Neural progenitor cell (in vitro differentiated cells): ENCODE data around the gene ABTB1.

Experiments used
- EZH2phosphoT487 ChIP-seq: fragments of 200-600 bp; sonication (generic); IDR thresholded peaks from 2 replicates; pipeline ENCODE4 v1.6.1; 2017; ENCODE audit warnings: antibody characterized with exemption
- TF ChIP-seq, protein P1 (sequence below): fragments of 200-600 bp; sonication (generic); IDR thresholded peaks from 2 replicates; pipeline ENCODE4 v1.5.1; 2017; ENCODE audit warnings: antibody characterized with exemption, mild to moderate bottlenecking

DNA sequence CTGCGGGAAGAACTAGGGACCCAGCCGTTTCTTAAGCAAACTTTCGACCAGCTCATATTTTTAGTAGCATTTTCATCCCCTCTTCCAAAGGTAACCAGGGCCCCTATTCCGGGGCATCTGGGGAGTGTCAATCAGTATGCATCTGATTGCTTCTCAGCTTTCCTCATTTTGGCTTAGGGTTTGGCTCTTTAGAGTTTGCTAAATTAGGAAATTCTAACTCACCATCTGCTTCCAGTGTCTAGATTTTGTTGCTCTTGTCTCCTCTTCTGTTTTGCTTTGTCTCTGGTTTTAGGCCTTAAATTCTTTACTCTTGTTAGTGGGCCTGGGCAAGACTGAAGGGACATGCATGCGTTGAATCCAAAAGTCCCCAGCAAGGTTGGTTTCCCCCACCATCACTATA is 9.6 kb upstream of the ABTB1 start:
- TF ChIP-seq, protein P1, sequence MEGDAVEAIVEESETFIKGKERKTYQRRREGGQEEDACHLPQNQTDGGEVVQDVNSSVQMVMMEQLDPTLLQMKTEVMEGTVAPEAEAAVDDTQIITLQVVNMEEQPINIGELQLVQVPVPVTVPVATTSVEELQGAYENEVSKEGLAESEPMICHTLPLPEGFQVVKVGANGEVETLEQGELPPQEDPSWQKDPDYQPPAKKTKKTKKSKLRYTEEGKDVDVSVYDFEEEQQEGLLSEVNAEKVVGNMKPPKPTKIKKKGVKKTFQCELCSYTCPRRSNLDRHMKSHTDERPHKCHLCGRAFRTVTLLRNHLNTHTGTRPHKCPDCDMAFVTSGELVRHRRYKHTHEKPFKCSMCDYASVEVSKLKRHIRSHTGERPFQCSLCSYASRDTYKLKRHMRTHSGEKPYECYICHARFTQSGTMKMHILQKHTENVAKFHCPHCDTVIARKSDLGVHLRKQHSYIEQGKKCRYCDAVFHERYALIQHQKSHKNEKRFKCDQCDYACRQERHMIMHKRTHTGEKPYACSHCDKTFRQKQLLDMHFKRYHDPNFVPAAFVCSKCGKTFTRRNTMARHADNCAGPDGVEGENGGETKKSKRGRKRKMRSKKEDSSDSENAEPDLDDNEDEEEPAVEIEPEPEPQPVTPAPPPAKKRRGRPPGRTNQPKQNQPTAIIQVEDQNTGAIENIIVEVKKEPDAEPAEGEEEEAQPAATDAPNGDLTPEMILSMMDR: no peak
- TF ChIP-seq EZH2phosphoT487: no peak
